HCT116 (cell line): Measurements from ENCODE around the gene SUGCT. TPM values are rescaled to one million over a fixed set of nuclear protein-coding genes. Genes with fewer than 3 reads are reported as not detected.

Experiments used
- ATAC-seq: fragments of 200-7000 bp; cut with Tn5 transposase; 2 replicates; pipeline ENCODE4 v1.9.1; 2020; ENCODE audit warnings: mild to moderate bottlenecking, moderate library complexity
- BruUV-seq: library from RNA; stranded (reverse); fragments of 400-500 nt; replicated peaks from 2 replicates; lab custom pipeline; 2021; lab: Mats Ljungman, UMichigan
- CTCF ChIA-PET: fragments of 300-600 bp; sonication (Branson Sonifier 250); formaldehyde crosslinking; loops from one replicate; lab custom pipeline; 2021; ENCODE audit warnings: antibody characterized with exemption; lab: Charles Lee
- POLR2A ChIA-PET: fragments of 300-600, 350-600 bp; sonication (Branson Sonifier 250); formaldehyde crosslinking; loops from one replicate; lab custom pipeline; 2021; ENCODE audit warnings: antibody characterized with exemption; lab: Charles Lee
- RAD21 ChIA-PET, 2 experiments: fragments of 300-600 bp; sonication (Branson Sonifier 250); formaldehyde crosslinking; loops; one replicate each; lab custom pipeline; 2023; ENCODE audit warnings: low total read pairs in 2 of 2; ENCODE audit not compliant: uncharacterized antibody in 2 of 2, unreplicated experiment in 2 of 2, low non-redundant PET in 1 of 2; lab: Charles Lee
- DNase-seq: peaks from one replicate; pipeline ENCODE4 v3.0.0-alpha.2; 2010; ENCODE audit warnings: low read depth, low spot score
- H2AFZ ChIP-seq: fragments of 200-600 bp; shearing (Covaris generic), sonication (generic); 2 replicates; pipeline ENCODE4 v1.6.1; 2017; ENCODE audit warnings: low read depth, mixed run types, mixed read lengths, antibody characterized with exemption, low read length; ENCODE audit not compliant: poor library complexity, severe bottlenecking
- H3K27ac ChIP-seq: 2 replicates; pipeline ENCODE4 v1.5.1; 2012; ENCODE audit warnings: low read depth, low read length
- H3K27me3 ChIP-seq: fragments of 200-600 bp; sonication (generic); 2 replicates; pipeline ENCODE4 v1.6.1; 2016; ENCODE audit warnings: mixed run types, low read length, mixed read lengths; ENCODE audit not compliant: insufficient read depth
- H3K36me3 ChIP-seq, 2 experiments: fragments of 200-500 bp in 1 of 2; fragments of 200-600 bp in 1 of 2; sonication (Bioruptor generic) in 1 of 2; sonication (generic) in 1 of 2; 2 replicates each; pipeline versions ENCODE4 v1.5.1 to v1.6.1; 2014 to 2016; ENCODE audit warnings: low read length in 2 of 2, inconsistent platforms in 1 of 2, mixed read lengths in 1 of 2, mixed run types in 1 of 2; ENCODE audit not compliant: insufficient read depth in 2 of 2, control insufficient read depth in 1 of 2
- H3K4me1 ChIP-seq, 2 experiments: fragments of 200-600 bp in 1 of 2; sonication (generic) in 1 of 2; 2 replicates each; pipeline versions ENCODE4 v1.5.1 to v1.6.1; 2012 to 2017; ENCODE audit warnings: low read length in 2 of 2, inconsistent platforms in 1 of 2, mild to moderate bottlenecking in 1 of 2, mixed read lengths in 1 of 2, mixed run types in 1 of 2, moderate library complexity in 1 of 2; ENCODE audit not compliant: insufficient read depth in 2 of 2, control insufficient read depth in 1 of 2
- H3K4me2 ChIP-seq: fragments of 200-600 bp; sonication (generic); 2 replicates; pipeline ENCODE4 v1.6.1; 2017; ENCODE audit warnings: mixed run types, low read length, mixed read lengths
- H3K4me3 ChIP-seq, 2 experiments: fragments of 200-600 bp in 1 of 2; sonication (generic) in 1 of 2; replicated peaks in 1 of 2; 2 replicates each; pipeline ENCODE4 v1.5.1; 2011 to 2016; ENCODE audit warnings: low read length in 2 of 2, control low read depth in 1 of 2, low read depth in 1 of 2, mild to moderate bottlenecking in 1 of 2, mixed read lengths in 1 of 2, mixed run types in 1 of 2
- H3K79me2 ChIP-seq: fragments of 200-600 bp; sonication (generic); 2 replicates; pipeline ENCODE4 v1.6.1; 2017; ENCODE audit warnings: mild to moderate bottlenecking, mixed run types, low read length, moderate library complexity, mixed read lengths; ENCODE audit not compliant: insufficient read depth
- H3K9ac ChIP-seq: fragments of 200-600 bp; sonication (generic); 2 replicates; pipeline ENCODE4 v1.6.1; 2016; ENCODE audit warnings: low read length, mixed read lengths
- H3K9me2 ChIP-seq: fragments of 200-600 bp; sonication (generic), shearing (Covaris generic); 2 replicates; pipeline ENCODE4 v1.6.1; 2017; ENCODE audit warnings: mixed run types, mild to moderate bottlenecking, moderate library complexity; ENCODE audit not compliant: insufficient read depth
- H3K9me3 ChIP-seq, 2 experiments: fragments of 200-500 bp in 1 of 2; fragments of 200-600 bp in 1 of 2; sonication (Bioruptor generic) in 1 of 2; sonication (generic) in 1 of 2; 2 replicates each; pipeline ENCODE4 v1.6.1; 2014 to 2017; ENCODE audit warnings: low read length in 2 of 2, mixed read lengths in 2 of 2, inconsistent platforms in 1 of 2, low read depth in 1 of 2, mild to moderate bottlenecking in 1 of 2, mixed run types in 1 of 2, moderate library complexity in 1 of 2; ENCODE audit not compliant: control insufficient read depth in 1 of 2, insufficient read depth in 1 of 2
- H4K20me1 ChIP-seq: fragments of 200-600 bp; sonication (generic), shearing (Covaris generic); 2 replicates; pipeline ENCODE4 v1.6.1; 2017; ENCODE audit warnings: mixed run types, mild to moderate bottlenecking, moderate library complexity; ENCODE audit not compliant: insufficient read depth
- ATF3 ChIP-seq: IDR thresholded peaks from 2 replicates; pipeline ENCODE4 v1.6.1; 2012
- CBX3 ChIP-seq: IDR thresholded peaks from 2 replicates; pipeline ENCODE4 v1.6.1; 2012; ENCODE audit warnings: low read depth
- CEBPB ChIP-seq: IDR thresholded peaks from 2 replicates; pipeline ENCODE4 v1.6.1; 2012; ENCODE audit warnings: low read depth
- CTCF ChIP-seq, 3 experiments: fragments of 200-600 bp in 1 of 3; sonication (generic) in 1 of 3; IDR thresholded peaks in 2 of 3; conservative IDR thresholded peaks in 1 of 3; 2 replicates each; pipeline ENCODE4 v1.5.1; 2012 to 2017; ENCODE audit warnings: low read depth in 2 of 3, low read length in 2 of 3, antibody characterized with exemption in 1 of 3, borderline replicate concordance in 1 of 3, control low read depth in 1 of 3, mild to moderate bottlenecking in 1 of 3, mixed read lengths in 1 of 3, mixed run types in 1 of 3, moderate library complexity in 1 of 3; ENCODE audit not compliant: insufficient read depth in 1 of 3
- ELF1 ChIP-seq: IDR thresholded peaks from 2 replicates; pipeline ENCODE4 v1.6.1; 2012; ENCODE audit warnings: low read depth, borderline replicate concordance
- EZH2 ChIP-seq: fragments of 200-600 bp; sonication (generic); IDR thresholded peaks from 2 replicates; pipeline ENCODE4 v1.6.1; 2017; ENCODE audit warnings: antibody characterized with exemption, mixed run types
- EZH2phosphoT487 ChIP-seq: fragments of 200-600 bp; IDR thresholded peaks from 2 replicates; pipeline ENCODE4 v1.6.1; 2018; ENCODE audit warnings: antibody characterized with exemption, borderline replicate concordance
- FOSL1 ChIP-seq: IDR thresholded peaks from 2 replicates; pipeline ENCODE4 v1.6.1; 2012; ENCODE audit warnings: low read depth
- MAX ChIP-seq: IDR thresholded peaks from 2 replicates; pipeline ENCODE4 v1.6.1; 2012
- POLR2A ChIP-seq: IDR thresholded peaks from 2 replicates; pipeline ENCODE4 v1.7.0; 2011; ENCODE audit warnings: borderline replicate concordance; ENCODE audit not compliant: insufficient read depth, insufficient read length; ENCODE audit errors: extremely low read depth
- POLR2AphosphoS5 ChIP-seq: IDR thresholded peaks from 2 replicates; pipeline ENCODE4 v1.6.1; 2011; ENCODE audit warnings: mild to moderate bottlenecking, low read depth, low read length, moderate library complexity
- RAD21 ChIP-seq: IDR thresholded peaks from 2 replicates; pipeline ENCODE4 v1.6.1; 2012; ENCODE audit warnings: low read depth, mild to moderate bottlenecking
- SIN3A ChIP-seq: IDR thresholded peaks from 2 replicates; pipeline ENCODE4 v1.6.1; 2012; ENCODE audit warnings: low read depth
- TCF7L2 ChIP-seq: IDR thresholded peaks from 2 replicates; pipeline ENCODE4 v1.7.0; 2011; ENCODE audit warnings: borderline replicate concordance, inconsistent platforms; ENCODE audit not compliant: insufficient read depth, insufficient read length; ENCODE audit errors: extremely low read depth
- YY1 ChIP-seq: IDR thresholded peaks from 2 replicates; pipeline ENCODE4 v1.6.1; 2011; ENCODE audit warnings: low read length, low read depth, moderate library complexity, mild to moderate bottlenecking; ENCODE audit not compliant: insufficient replicate concordance; ENCODE audit errors: extremely low read depth
- ZBTB33 ChIP-seq: IDR thresholded peaks from 2 replicates; pipeline ENCODE4 v1.6.1; 2011; ENCODE audit warnings: mild to moderate bottlenecking, low read length, moderate library complexity; ENCODE audit not compliant: insufficient replicate concordance; ENCODE audit errors: extremely low read depth
- ZFX ChIP-seq: fragments of 450-650 bp; IDR thresholded peaks from 2 replicates; pipeline ENCODE4 v1.6.1; 2017
- ZNF274 ChIP-seq: fragments of 200-500 bp; sonication (Bioruptor generic); IDR thresholded peaks from 2 replicates; pipeline ENCODE4 v1.6.1; 2014; ENCODE audit warnings: mild to moderate bottlenecking, low read depth, low read length, inconsistent platforms
- intact Hi-C: fragments of 100-400 bp; cut with micrococcal nuclease; formaldehyde crosslinking; loops from 2 replicates; pipeline ENCODE4 v1.10.0; 2022
- total RNA-seq: library from RNA; stranded (reverse); gene quantifications from one replicate; pipeline ENCODE4 v1.2.1, GENCODE V29; 2021; ENCODE audit not compliant: unreplicated experiment

The SUGCT gene
- total RNA-seq, 1 experiment from 2014 or later: 4.4 TPM

- no peak for TF ChIP-seq ELF1
These were observed 764.3 kb downstream of the SUGCT start (continued) for GRCh38 chr7:40899151-40899550.

GRCh38 chr7:40899636-40900507 lies 765.1 kb downstream of the SUGCT start:
- H3K4me1 ChIP-seq: no peaks in the 10 kb centered on the region
- no peaks in the 10 kb centered on the region for H3K27me3 ChIP-seq
- no peak for ATAC-seq
- RAD21 ChIA-PET: no interaction called here
- CTCF ChIA-PET: no interaction called here
- H3K4me3 ChIP-seq: no peak overlapping the region
- no peaks in the 10 kb centered on the region for H4K20me1 ChIP-seq
- H3K9ac ChIP-seq: no peak overlapping the region
- BruUV-seq: no TSS peak
- POLR2A ChIA-PET: no interaction called here
- no peaks in the 10 kb centered on the region for H3K9me2 ChIP-seq
- intact Hi-C loops: no loop called here
- H3K4me2 ChIP-seq: no peak overlapping the region
- no peak overlapping the region for H3K27ac ChIP-seq
- no peak overlapping the region for H2AFZ ChIP-seq
- no peaks in the 10 kb centered on the region for H3K79me2 ChIP-seq
- H3K9me3 ChIP-seq: no peaks in the 10 kb centered on the region
- DNase-seq: no peak
- no peaks in the 10 kb centered on the region for H3K36me3 ChIP-seq
- TF ChIP-seq ZNF274: no peak
- TF ChIP-seq SIN3A: no peak
- TF ChIP-seq POLR2AphosphoS5: no peak
- no peak for TF ChIP-seq MAX
- TF ChIP-seq ATF3: no peak
- TF ChIP-seq CEBPB: no peak
- no peak for TF ChIP-seq ZFX
- no peak for TF ChIP-seq CTCF (IDR thresholded peaks at IDR 0.05 in 2 of 3, conservative IDR thresholded peaks at IDR 0.05 in 1 of 3; ENCODE audit: borderline replicate concordance in 1 of 3, insufficient read depth in 1 of 3, low read depth in 2 of 3, low read length in 2 of 3)
- TF ChIP-seq POLR2A: no peak
- TF ChIP-seq RAD21: no peak
- TF ChIP-seq TCF7L2: no peak
- no peak for TF ChIP-seq ELF1
- no peak for TF ChIP-seq EZH2phosphoT487
- TF ChIP-seq YY1: no peak
- no peak for TF ChIP-seq ZBTB33
- TF ChIP-seq FOSL1: no peak
- TF ChIP-seq CBX3: no peak
- TF ChIP-seq EZH2: no peak
